SK-N-SH (cell line): ENCODE results near the gene EXOC1.

ENCODE experiments used
- RAD21 ChIP-seq: IDR thresholded peaks from 2 replicates; pipeline ENCODE4 v1.6.1; 2012; ENCODE audit warnings: mild to moderate bottlenecking, low read length
- ZBTB33 ChIP-seq: IDR thresholded peaks from 2 replicates; pipeline ENCODE4 v1.4.0; 2012; ENCODE audit warnings: low read depth, borderline replicate concordance

- no peak for TF ChIP-seq ZBTB33
- no peak for TF ChIP-seq RAD21
Observed at GRCh38 chr4:55851885-55852284, 1.6 kb upstream of the EXOC1 start.
